T-helper 17 cell (primary cell): ENCODE results near the gene STAP1. TPM values are rescaled to one million over a fixed set of nuclear protein-coding genes. Genes with fewer than 3 reads are reported as not detected.

ENCODE experiments used
- ATAC-seq: fragments of 150-1000 bp; cut with Tn5 transposase; 2 replicates; pipeline ENCODE4 v1.10.0; 2021; ENCODE audit warnings: mild to moderate bottlenecking, moderate library complexity
- DNase-seq, 3 donors: peaks; one replicate each; pipeline versions ENCODE4 v3.0.0 to v3.0.0-alpha.2; 2020 to 2021
- H3K9me3 ChIP-seq: one replicate; pipeline ENCODE4 v1.7.0; 2013; ENCODE audit warnings: low read length, mild to moderate bottlenecking; ENCODE audit not compliant: control insufficient read depth, poor library complexity, severe bottlenecking
- H3K27ac Mint-ChIP-seq: one replicate; pipeline ENCODE4 v1.8.0; 2022; ENCODE audit warnings: mild to moderate bottlenecking, moderate library complexity, mixed read lengths
- H3K27me3 Mint-ChIP-seq: one replicate; pipeline ENCODE4 v1.8.0; 2022; ENCODE audit warnings: mixed read lengths
- H3K36me3 Mint-ChIP-seq: one replicate; pipeline ENCODE4 v1.8.0; 2022; ENCODE audit warnings: low read depth, mixed read lengths
- H3K4me1 Mint-ChIP-seq: one replicate; pipeline ENCODE4 v1.8.0; 2022; ENCODE audit warnings: mild to moderate bottlenecking, mixed read lengths
- H3K4me3 Mint-ChIP-seq: one replicate; pipeline ENCODE4 v1.8.0; 2022; ENCODE audit warnings: mild to moderate bottlenecking, moderate library complexity, mixed read lengths
- total RNA-seq, 4 donors: library from RNA in 2 of 4; stranded (reverse) in 2 of 4; gene quantifications; one replicate each; pipeline ENCODE4 v1.2.3 and lab custom pipeline; 2022 to 2026

The STAP1 gene
- total RNA-seq, 2 donors from 2014 or later: 0.50 to 4.1 TPM

- H3K36me3 Mint-ChIP-seq: no peaks in the 10 kb centered on the region
- H3K4me1 Mint-ChIP-seq: peaks cover 10% of the 10 kb centered on the region
Observed at GRCh38 chr4:67571975-67572374, 13.4 kb downstream of the STAP1 start.

DNA sequence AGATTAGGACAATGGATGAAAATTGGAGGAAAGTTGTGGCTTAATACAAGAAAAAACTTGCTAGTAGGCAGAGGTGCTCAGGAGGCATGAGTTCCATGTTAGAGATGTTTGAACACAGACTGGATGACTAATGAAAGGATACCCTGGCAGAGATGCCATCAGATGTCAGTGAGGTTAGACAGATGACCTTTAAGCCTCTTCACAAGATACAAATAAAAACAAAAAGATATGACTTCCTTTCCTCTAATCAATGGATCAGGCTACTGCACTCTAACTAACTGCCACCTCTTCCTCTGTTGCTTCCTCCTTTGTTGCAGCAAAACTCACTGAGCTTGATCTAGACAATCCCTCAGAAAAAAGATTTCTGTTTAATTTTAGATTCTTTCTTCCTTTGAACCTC lies 14.7 kb downstream of the STAP1 start:
- Mint-ChIP-seq H3K4me1 (peaks cover 10% of the 10 kb centered on the region), H3K27ac (no peak overlapping the region), H3K4me3 (no peak overlapping the region), H3K27me3 (no peaks in the 10 kb centered on the region), H3K36me3 (no peaks in the 10 kb centered on the region)
- DNase-seq (no peak), ATAC-seq (no peak)
- no peaks in the 10 kb centered on the region for H3K9me3 ChIP-seq

More at GRCh38 chr4:67571975-67572374, 13.4 kb downstream of the STAP1 start:
- no peaks in the 10 kb centered on the region for H3K9me3 ChIP-seq
- H3K27ac Mint-ChIP-seq: no peak overlapping the region
- H3K4me3 Mint-ChIP-seq: no peak overlapping the region
- no peak for ATAC-seq
- DNase-seq: no peak
- H3K27me3 Mint-ChIP-seq: no peaks in the 10 kb centered on the region

GRCh38 chr4:67575232-67576058 lies 16.9 kb downstream of the STAP1 start:
- H3K36me3 Mint-ChIP-seq: no peaks in the 10 kb centered on the region
- H3K27ac Mint-ChIP-seq: peak overlapping the region; percentile 81
- H3K4me3 Mint-ChIP-seq: peak overlapping the region; percentile 47
- DNase-seq (no peak), ATAC-seq (peak; percentile 73)
- no peaks in the 10 kb centered on the region for H3K9me3 ChIP-seq
- peaks cover 11% of the 10 kb centered on the region for H3K4me1 Mint-ChIP-seq
- no peaks in the 10 kb centered on the region for H3K27me3 Mint-ChIP-seq

DNA sequence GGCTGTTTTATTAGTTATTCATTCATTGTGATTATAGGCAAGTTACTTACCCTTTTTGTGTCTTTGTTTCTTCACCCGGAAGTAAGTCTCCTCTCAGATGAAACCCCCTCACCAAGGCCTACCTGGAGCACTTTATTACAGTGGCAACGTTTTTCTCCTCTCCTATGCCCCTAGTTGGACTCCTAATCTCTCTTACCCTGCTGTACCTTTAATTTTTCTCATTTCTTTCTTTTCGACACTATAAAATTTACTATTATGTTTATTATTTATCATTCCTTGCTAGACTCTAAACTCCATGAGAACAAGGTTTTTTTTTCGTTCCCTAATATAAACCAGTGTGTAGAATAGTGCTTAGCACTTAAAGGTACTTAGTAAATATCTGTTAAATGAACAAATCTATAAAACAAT lies 17.5 kb downstream of the STAP1 start:
- DNase-seq (no peak), ATAC-seq (no peak)
- peak overlapping the region; percentile 43 for H3K4me3 Mint-ChIP-seq
- H3K36me3 Mint-ChIP-seq: no peaks in the 10 kb centered on the region
- H3K9me3 ChIP-seq: no peaks in the 10 kb centered on the region
- no peaks in the 10 kb centered on the region for H3K27me3 Mint-ChIP-seq
- H3K27ac Mint-ChIP-seq: peak overlapping the region; percentile 81
- peaks cover 17% of the 10 kb centered on the region for H3K4me1 Mint-ChIP-seq

GRCh38 chr4:67576538-67576937 lies 18.0 kb downstream of the STAP1 start:
- no peak overlapping the region for H3K4me3 Mint-ChIP-seq
- no peak for DNase-seq
- no peaks in the 10 kb centered on the region for H3K36me3 Mint-ChIP-seq
- no peak overlapping the region for H3K27ac Mint-ChIP-seq
- no peaks in the 10 kb centered on the region for H3K27me3 Mint-ChIP-seq
- H3K9me3 ChIP-seq: no peaks in the 10 kb centered on the region
- peaks cover 22% of the 10 kb centered on the region for H3K4me1 Mint-ChIP-seq
- no peak for ATAC-seq

DNA sequence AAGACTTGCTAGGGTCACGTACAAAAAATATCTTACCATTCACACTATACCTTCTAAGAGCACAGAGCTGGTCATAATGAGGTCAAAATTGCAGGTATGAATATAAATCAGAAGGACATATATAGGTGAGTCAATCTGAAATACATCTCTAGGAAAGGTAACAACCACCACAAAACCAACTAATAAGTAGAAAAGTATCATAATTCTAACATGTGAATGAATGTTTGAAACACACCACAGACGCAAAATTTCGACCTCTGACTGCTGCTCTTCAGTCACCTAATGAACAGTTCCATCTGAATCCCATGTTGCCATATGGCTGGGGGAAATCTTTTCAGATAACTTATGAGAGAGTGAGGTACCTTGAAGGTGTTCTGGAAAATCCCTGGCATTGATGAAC lies 22.1 kb downstream of the STAP1 start:
- Mint-ChIP-seq H3K4me1 (peaks cover 23% of the 10 kb centered on the region), H3K36me3 (no peaks in the 10 kb centered on the region), H3K4me3 (no peak overlapping the region), H3K27ac (peak overlapping the region; percentile 79), H3K27me3 (no peaks in the 10 kb centered on the region)
- DNase-seq (no peak), ATAC-seq (no peak)
- H3K9me3 ChIP-seq: no peaks in the 10 kb centered on the region

DNA sequence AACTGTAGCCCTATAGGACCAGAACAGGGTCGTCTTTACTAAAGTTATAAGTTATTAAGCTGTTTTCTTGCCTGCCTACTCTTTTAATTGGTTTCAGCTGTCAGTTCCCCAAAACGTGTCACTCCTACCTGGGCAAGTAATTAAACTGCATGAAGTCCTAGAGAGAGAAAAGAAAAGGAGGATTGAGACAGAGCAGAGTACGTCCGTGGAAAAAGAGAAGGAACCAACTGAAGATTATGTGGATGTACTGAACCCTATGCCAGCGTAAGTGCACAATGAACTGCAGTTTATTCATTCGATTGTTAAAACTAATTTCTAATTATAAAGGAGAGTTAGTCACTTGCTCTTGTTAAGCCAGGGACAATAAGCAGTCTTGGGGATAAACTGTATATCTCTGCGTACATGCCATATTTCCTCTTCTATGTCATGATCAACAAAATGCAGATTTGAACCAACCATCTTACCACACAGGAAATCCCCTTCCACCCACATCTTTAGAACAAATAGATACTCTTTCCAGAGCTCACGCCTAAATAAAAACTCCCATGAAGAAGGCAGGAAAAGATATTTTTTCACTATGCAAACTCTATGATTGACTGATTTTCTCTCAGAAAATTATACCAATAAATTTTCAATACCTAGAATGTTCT lies 22.8 kb downstream of the STAP1 start:
- Mint-ChIP-seq H3K4me3 (peak overlapping the region; percentile 82), H3K36me3 (no peaks in the 10 kb centered on the region), H3K4me1 (peaks cover 18% of the 10 kb centered on the region), H3K27ac (peak overlapping the region; percentile 79), H3K27me3 (no peaks in the 10 kb centered on the region)
- H3K9me3 ChIP-seq: no peaks in the 10 kb centered on the region
- ATAC-seq: peak; percentile 96
- no peak for DNase-seq

- peak overlapping the region; percentile 79 for H3K27ac Mint-ChIP-seq
- H3K36me3 Mint-ChIP-seq: no peaks in the 10 kb centered on the region
- H3K4me1 Mint-ChIP-seq: peaks cover 18% of the 10 kb centered on the region
- H3K27me3 Mint-ChIP-seq: no peaks in the 10 kb centered on the region
- DNase-seq (no peak), ATAC-seq (peak; percentile 42)
- H3K9me3 ChIP-seq: no peaks in the 10 kb centered on the region
- H3K4me3 Mint-ChIP-seq: peak overlapping the region; percentile 82
Observed at GRCh38 chr4:67581913-67582312, 23.4 kb downstream of the STAP1 start.

DNA sequence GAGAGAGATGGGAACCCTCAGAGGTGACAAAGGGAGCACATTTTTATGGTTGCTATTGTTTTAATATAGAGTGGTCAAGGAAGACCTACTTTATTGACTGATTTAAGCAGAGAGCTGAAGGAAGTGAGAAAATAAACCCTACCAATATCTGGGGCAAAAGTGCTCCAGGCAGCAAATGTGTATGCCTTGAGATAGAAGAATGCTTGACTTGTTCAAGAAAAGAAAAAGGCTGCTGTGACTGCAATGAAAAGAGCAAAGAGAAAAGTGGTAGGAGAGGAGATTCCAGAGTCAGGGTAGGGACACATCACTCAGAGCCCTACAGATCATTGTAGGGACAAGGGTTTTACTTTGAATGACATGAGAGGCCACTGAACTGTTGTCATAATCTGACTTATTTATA lies 26.0 kb downstream of the STAP1 start:
- Mint-ChIP-seq H3K4me1 (peaks cover 18% of the 10 kb centered on the region), H3K27ac (no peak overlapping the region), H3K27me3 (no peaks in the 10 kb centered on the region), H3K4me3 (no peak overlapping the region), H3K36me3 (no peaks in the 10 kb centered on the region)
- ATAC-seq (no peak), DNase-seq (no peak)
- H3K9me3 ChIP-seq: no peaks in the 10 kb centered on the region

- Mint-ChIP-seq H3K27ac (no peak overlapping the region), H3K27me3 (peaks cover 5% of the 10 kb centered on the region), H3K4me3 (no peak overlapping the region), H3K36me3 (no peaks in the 10 kb centered on the region), H3K4me1 (peaks cover 2% of the 10 kb centered on the region)
- ATAC-seq: no peak
- DNase-seq: no peak
- no peaks in the 10 kb centered on the region for H3K9me3 ChIP-seq
Observed at GRCh38 chr4:67587156-67587555, 28.6 kb downstream of the STAP1 start.

GRCh38 chr4:67593741-67594175 lies 35.2 kb downstream of the STAP1 start:
- Mint-ChIP-seq H3K4me1 (peaks cover 2% of the 10 kb centered on the region), H3K27ac (no peak overlapping the region), H3K36me3 (peaks cover 2% of the 10 kb centered on the region), H3K4me3 (no peak overlapping the region), H3K27me3 (peaks cover 5% of the 10 kb centered on the region)
- ATAC-seq (no peak), DNase-seq (no peak)
- H3K9me3 ChIP-seq: no peaks in the 10 kb centered on the region

- no peak for DNase-seq
- H3K4me3 Mint-ChIP-seq: no peak overlapping the region
- H3K27me3 Mint-ChIP-seq: no peaks in the 10 kb centered on the region
- H3K27ac Mint-ChIP-seq: no peak overlapping the region
- no peaks in the 10 kb centered on the region for H3K9me3 ChIP-seq
- H3K36me3 Mint-ChIP-seq: peaks cover 2% of the 10 kb centered on the region
- ATAC-seq: no peak
- peaks cover 3% of the 10 kb centered on the region for H3K4me1 Mint-ChIP-seq
Observed at GRCh38 chr4:67603310-67604028, 44.9 kb downstream of the STAP1 start.

DNA sequence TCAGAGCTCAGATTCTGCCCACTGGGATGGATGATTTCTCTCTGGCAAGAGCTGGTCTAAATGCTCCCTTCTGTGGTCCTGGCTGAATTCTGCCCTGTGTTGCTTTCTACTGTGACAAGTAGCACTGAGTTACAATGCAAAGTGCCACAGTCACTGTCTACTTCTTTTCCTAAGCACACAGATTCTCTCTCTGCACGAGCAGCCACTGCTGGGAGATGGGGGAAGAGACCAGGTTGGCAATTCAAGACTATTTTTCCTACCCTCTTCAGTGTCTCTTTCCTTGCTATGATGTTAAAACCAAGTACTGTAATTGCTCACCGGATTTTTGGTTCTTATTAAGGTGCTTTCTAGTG lies 45.5 kb downstream of the STAP1 start:
- Mint-ChIP-seq H3K4me3 (no peak overlapping the region), H3K36me3 (peaks cover 2% of the 10 kb centered on the region), H3K27me3 (no peaks in the 10 kb centered on the region), H3K27ac (no peak overlapping the region), H3K4me1 (peaks cover 3% of the 10 kb centered on the region)
- ATAC-seq (no peak), DNase-seq (no peak)
- H3K9me3 ChIP-seq: no peaks in the 10 kb centered on the region
